DOHH2 (cell line): ENCODE measurements around the gene SLIT1.

ENCODE experiments used
- H3F3A ChIP-seq: fragments of 200-600 bp; sonication (generic), shearing (Covaris generic); 2 replicates; pipeline ENCODE4 v1.6.0; 2016; ENCODE audit warnings: antibody characterized with exemption, mild to moderate bottlenecking; ENCODE audit not compliant: control insufficient read depth, insufficient read depth
- H3K27ac ChIP-seq: fragments of 200-600 bp; sonication (generic); 2 replicates; pipeline ENCODE4 v1.5.1; 2014; ENCODE audit warnings: low read depth, mild to moderate bottlenecking, low read length, moderate library complexity
- H3K27me3 ChIP-seq: fragments of 200-600 bp; sonication (generic); 2 replicates; pipeline ENCODE4 v1.6.1; 2014; ENCODE audit warnings: mild to moderate bottlenecking, low read length, mixed read lengths; ENCODE audit not compliant: control insufficient read depth
- H3K36me3 ChIP-seq: fragments of 200-600 bp; sonication (generic); 2 replicates; pipeline ENCODE4 v1.6.1; 2014; ENCODE audit warnings: mild to moderate bottlenecking, low read length, moderate library complexity, mixed read lengths; ENCODE audit not compliant: control insufficient read depth
- H3K4me1 ChIP-seq: fragments of 200-600 bp; sonication (generic); 2 replicates; pipeline ENCODE4 v1.6.1; 2014; ENCODE audit warnings: mild to moderate bottlenecking, low read length, mixed read lengths; ENCODE audit not compliant: control insufficient read depth
- H3K4me2 ChIP-seq: fragments of 200-600 bp; sonication (generic); 2 replicates; pipeline ENCODE4 v1.6.0; 2014; ENCODE audit warnings: mild to moderate bottlenecking, low read length, moderate library complexity
- H3K4me3 ChIP-seq: fragments of 200-600 bp; sonication (generic); 2 replicates; pipeline ENCODE4 v1.5.1; 2014; ENCODE audit warnings: mild to moderate bottlenecking, low read length, mixed read lengths
- H3K79me2 ChIP-seq: fragments of 200-600 bp; sonication (generic); 2 replicates; pipeline ENCODE4 v1.6.1; 2014; ENCODE audit warnings: mild to moderate bottlenecking, low read length, mixed read lengths; ENCODE audit not compliant: control insufficient read depth
- H3K9me2 ChIP-seq: fragments of 200-600 bp; sonication (generic); replicated peaks from 2 replicates; pipeline ENCODE4 v1.6.1; 2014; ENCODE audit warnings: mild to moderate bottlenecking, low read length, mixed read lengths; ENCODE audit not compliant: control insufficient read depth
- H3K9me3 ChIP-seq: fragments of 200-600 bp; sonication (generic); 2 replicates; pipeline ENCODE4 v1.6.1; 2014; ENCODE audit warnings: antibody characterized with exemption, low read length, mixed read lengths; ENCODE audit not compliant: control insufficient read depth, insufficient read depth
- H4K20me1 ChIP-seq: fragments of 200-600 bp; sonication (generic); 2 replicates; pipeline ENCODE4 v1.6.0; 2014; ENCODE audit warnings: low read depth, mild to moderate bottlenecking, antibody characterized with exemption, low read length, moderate library complexity; ENCODE audit not compliant: control insufficient read depth, insufficient read depth
- CTCF ChIP-seq: fragments of 200-600 bp; sonication (generic); IDR thresholded peaks from one replicate; pipeline ENCODE4 v1.5.1; 2014; ENCODE audit warnings: antibody characterized with exemption, mild to moderate bottlenecking, low read depth, low read length; ENCODE audit not compliant: poor library complexity, severe bottlenecking
- EZH2phosphoT487 ChIP-seq: fragments of 200-600 bp; sonication (generic); IDR thresholded peaks from 2 replicates; pipeline ENCODE4 v1.6.1; 2017; ENCODE audit warnings: borderline replicate concordance, mild to moderate bottlenecking, antibody characterized with exemption, low read length, moderate library complexity, mixed read lengths

The SLIT1 gene

GRCh38 chr10:97185326-97186058, at the start of gene SLIT1:
Gene SLIT1, minus strand, starts transcription at chr10:97185959. Its CDS starts 285 bp downstream, at chr10:97185674.
- Histone ChIP-seq H3K79me2 (no peaks in the 10 kb centered on the region), H4K20me1 (no peaks in the 10 kb centered on the region), H3K27me3 (peaks cover 76% of the 10 kb centered on the region), H3F3A (no peaks in the 10 kb centered on the region), H3K4me3 (no peak within 1 kb of the TSS; the same call in 1 of the 2 replicates), H3K27ac (no peak within 1 kb of the TSS), H3K9me2 (no peaks in the 10 kb centered on the region), H3K4me1 (peaks cover 8% of the 10 kb centered on the region), H3K36me3 (no peaks in the 10 kb centered on the region), H3K9me3 (no peaks in the 10 kb centered on the region), H3K4me2 (peak within 1 kb of the TSS; percentile 33)
- TF ChIP-seq EZH2phosphoT487 (no peak), CTCF (no peak)

GRCh38 chr10:97235353-97235752, 49.6 kb upstream of the SLIT1 start:
- no peaks in the 10 kb centered on the region for H4K20me1 ChIP-seq
- TF ChIP-seq CTCF (no peak), EZH2phosphoT487 (no peak)
- H3F3A ChIP-seq, result 0 out of 2 replicates have a peak, but pooled peaks cover 6% of the 10 kb centered on the region
- H3K4me3 ChIP-seq, result no peak overlapping the region
- peaks cover 28% of the 10 kb centered on the region for H3K36me3 ChIP-seq
- no peaks in the 10 kb centered on the region for H3K9me2 ChIP-seq
- H3K79me2 ChIP-seq, result no peaks in the 10 kb centered on the region
- no peak overlapping the region for H3K27ac ChIP-seq
- H3K9me3 ChIP-seq, result no peaks in the 10 kb centered on the region
- no peak overlapping the region for H3K4me2 ChIP-seq
- H3K27me3 ChIP-seq, result no peaks in the 10 kb centered on the region
- no peaks in the 10 kb centered on the region for H3K4me1 ChIP-seq

- Histone ChIP-seq H3K79me2 (no peaks in the 10 kb centered on the region), H3K4me1 (no peaks in the 10 kb centered on the region), H3K36me3 (peaks cover 37% of the 10 kb centered on the region), H3K4me2 (no peak overlapping the region), H3K4me3 (no peak overlapping the region), H3K27ac (no peak overlapping the region), H3K9me2 (no peaks in the 10 kb centered on the region), H3K27me3 (no peaks in the 10 kb centered on the region), H4K20me1 (no peaks in the 10 kb centered on the region), H3K9me3 (no peaks in the 10 kb centered on the region), H3F3A (0 out of 2 replicates have a peak, but pooled peaks cover 6% of the 10 kb centered on the region)
- no peak for TF ChIP-seq EZH2phosphoT487
- TF ChIP-seq CTCF, result peak; percentile 57
Observed at GRCh38 chr10:97234400-97234799, 48.6 kb upstream of the SLIT1 start.
